Neural cell (in vitro differentiated cells): ENCODE measurements around the gene GRK4. TPM values are rescaled to one million over a fixed set of nuclear protein-coding genes. Genes with fewer than 3 reads are reported as not detected.

ENCODE experiments used
- H2AFZ ChIP-seq: fragments of 200-600, 300-800 bp; sonication (generic), shearing (Covaris generic); 2 replicates; pipeline ENCODE4 v1.6.0; 2014; ENCODE audit warnings: low read depth, mild to moderate bottlenecking, antibody characterized with exemption, low read length, moderate library complexity
- H3F3A ChIP-seq: fragments of 200-600 bp; shearing (Covaris generic); 2 replicates; pipeline ENCODE4 v1.6.1; 2016; ENCODE audit warnings: mild to moderate bottlenecking, moderate library complexity, mixed read lengths, antibody characterized with exemption, low read length; ENCODE audit not compliant: insufficient read depth, poor library complexity, severe bottlenecking
- H3K27ac ChIP-seq: fragments of 200-600, 300-800 bp; sonication (generic), shearing (Covaris generic); 2 replicates; pipeline ENCODE4 v1.5.1; 2014; ENCODE audit warnings: mild to moderate bottlenecking, low read length, moderate library complexity
- H3K27me3 ChIP-seq: fragments of 300-800, 200-600 bp; sonication (generic), shearing (Covaris generic); 2 replicates; pipeline ENCODE4 v1.6.0; 2014; ENCODE audit warnings: mild to moderate bottlenecking, low read depth, low read length, moderate library complexity; ENCODE audit not compliant: insufficient read depth
- H3K36me3 ChIP-seq: fragments of 300-800, 200-600 bp; sonication (generic), shearing (Covaris generic); 2 replicates; pipeline ENCODE4 v1.5.1; 2014; ENCODE audit warnings: mild to moderate bottlenecking, antibody characterized with exemption, low read length, moderate library complexity; ENCODE audit not compliant: insufficient read depth
- H3K4me2 ChIP-seq: fragments of 300-800, 200-600 bp; sonication (generic), shearing (Covaris generic); 2 replicates; pipeline ENCODE4 v1.6.0; 2014; ENCODE audit warnings: mild to moderate bottlenecking, low read length
- H3K4me3 ChIP-seq: fragments of 300-800, 200-600 bp; sonication (generic), shearing (Covaris generic); 2 replicates; pipeline ENCODE4 v1.5.1; 2014; ENCODE audit warnings: mild to moderate bottlenecking, low read length, moderate library complexity
- H3K79me2 ChIP-seq: fragments of 200-600 bp; shearing (Covaris generic); replicated peaks from 2 replicates; pipeline ENCODE4 v1.6.0; 2014; ENCODE audit warnings: mild to moderate bottlenecking, low read length, moderate library complexity; ENCODE audit not compliant: insufficient read depth
- H3K9ac ChIP-seq: fragments of 300-800, 200-600 bp; sonication (generic), shearing (Covaris generic); 2 replicates; pipeline ENCODE4 v1.6.1; 2016; ENCODE audit warnings: mild to moderate bottlenecking, low read length, mixed read lengths
- H3K9me2 ChIP-seq: fragments of 200-600 bp; shearing (Covaris generic); 2 replicates; pipeline ENCODE4 v1.6.1; 2016; ENCODE audit warnings: mild to moderate bottlenecking, low read length, mixed read lengths; ENCODE audit not compliant: insufficient read depth
- H3K9me3 ChIP-seq: fragments of 200-600, 300-800 bp; sonication (generic), shearing (Covaris generic); 2 replicates; pipeline ENCODE4 v1.6.1; 2016; ENCODE audit warnings: mild to moderate bottlenecking, mixed run types, low read length, moderate library complexity, mixed read lengths
- H4K20me1 ChIP-seq: fragments of 200-600 bp; shearing (Covaris generic); 2 replicates; pipeline ENCODE4 v1.6.1; 2016; ENCODE audit warnings: mild to moderate bottlenecking, mixed run types; ENCODE audit not compliant: insufficient read depth
- CTCF ChIP-seq: fragments of 450-650 bp; IDR thresholded peaks from 2 replicates; pipeline ENCODE4 v1.5.1; 2014; ENCODE audit warnings: antibody characterized with exemption, mild to moderate bottlenecking, moderate library complexity; ENCODE audit not compliant: poor library complexity, severe bottlenecking
- EP300 ChIP-seq: fragments of 450-650 bp; conservative IDR thresholded peaks from 2 replicates; pipeline ENCODE4 v1.6.1; 2014; ENCODE audit warnings: antibody characterized with exemption, mild to moderate bottlenecking, moderate library complexity; ENCODE audit not compliant: poor library complexity, severe bottlenecking
- EZH2 ChIP-seq: fragments of 200-600, 300-800 bp; shearing (Covaris generic), sonication (generic); IDR thresholded peaks from 2 replicates; pipeline ENCODE4 v1.6.1; 2014; ENCODE audit warnings: antibody characterized with exemption, low read length, borderline replicate concordance, mild to moderate bottlenecking; ENCODE audit not compliant: insufficient read depth, poor library complexity, severe bottlenecking
- MXI1 ChIP-seq: fragments of 450-650 bp; conservative IDR thresholded peaks from 2 replicates; pipeline ENCODE4 v1.6.1; 2014; ENCODE audit warnings: antibody characterized with exemption, mild to moderate bottlenecking; ENCODE audit not compliant: poor library complexity, severe bottlenecking
- POLR2AphosphoS5 ChIP-seq: IDR thresholded peaks from 2 replicates; pipeline ENCODE4 v1.6.1; 2012
- RAD21 ChIP-seq: fragments of 450-650 bp; conservative IDR thresholded peaks from 2 replicates; pipeline ENCODE4 v1.6.1; 2014; ENCODE audit warnings: antibody characterized with exemption, mild to moderate bottlenecking, moderate library complexity
- REST ChIP-seq: IDR thresholded peaks from 2 replicates; pipeline ENCODE4 v1.6.1; 2012; ENCODE audit warnings: borderline replicate concordance
- SMC3 ChIP-seq: fragments of 450-650 bp; conservative IDR thresholded peaks from 2 replicates; pipeline ENCODE4 v1.6.1; 2014; ENCODE audit warnings: antibody characterized with exemption, mild to moderate bottlenecking, moderate library complexity; ENCODE audit not compliant: poor library complexity
- TAF1 ChIP-seq: IDR thresholded peaks from 2 replicates; pipeline ENCODE4 v1.6.1; 2012; ENCODE audit warnings: low read depth
- polyA plus RNA-seq: library from polyadenylated mRNA; depleted of rRNA; stranded (reverse); fragments of >200 nt; gene quantifications from 2 replicates; pipeline ENCODE4 v1.2.3, GENCODE V29; 2014

Gene GRK4
- polyA plus RNA-seq, 1 donor from 2014 or later: 17.4 TPM

- peak overlapping the region; percentile 67 for H3K9ac ChIP-seq
- H3K27me3 ChIP-seq: no peaks in the 10 kb centered on the region
- H3K27ac ChIP-seq: peak overlapping the region; percentile 47
- peak overlapping the region; percentile 89 for H3K4me3 ChIP-seq
- H3K36me3 ChIP-seq: no peaks in the 10 kb centered on the region
- peak overlapping the region; percentile 56 for H2AFZ ChIP-seq
- no peaks in the 10 kb centered on the region for H3K9me2 ChIP-seq
- peaks cover 29% of the 10 kb centered on the region for H3K79me2 ChIP-seq
- no peak overlapping the region for H3K4me2 ChIP-seq
- H3K9me3 ChIP-seq: no peaks in the 10 kb centered on the region
- TF ChIP-seq CTCF (peak; percentile 22), EZH2 (no peak), REST (no peak), MXI1 (no peak), POLR2AphosphoS5 (peak; percentile 33), EP300 (no peak), TAF1 (no peak)
- no peaks in the 10 kb centered on the region for H4K20me1 ChIP-seq
- H3F3A ChIP-seq: peaks cover 4% of the 10 kb centered on the region
Observed at GRCh38 chr4:3073158-3074077, 110.0 kb downstream of the GRK4 start.

GRCh38 chr4:3074078-3074845, 110.9 kb downstream of the GRK4 start, which contains the start of the genes HTT and HTT-AS:
TSS of gene HTT (plus strand) at chr4:3074681. CDS start at chr4:3074826, 145 bp downstream.
TSS of gene HTT-AS (minus strand) at chr4:3074538.
- Histone ChIP-seq H3K36me3 (no peaks in the 10 kb centered on the region), H3K4me3 (peak within 1 kb of the TSS; percentile 89), H3K27ac (peak within 1 kb of the TSS; percentile 90), H3K9ac (peak within 1 kb of the TSS; percentile 86), H3K4me2 (peak within 1 kb of the TSS; percentile 98), H3K79me2 (peaks cover 35% of the 10 kb centered on the region), H3K9me2 (no peaks in the 10 kb centered on the region), H4K20me1 (no peaks in the 10 kb centered on the region), H3F3A (peaks cover 4% of the 10 kb centered on the region), H3K9me3 (no peaks in the 10 kb centered on the region), H3K27me3 (no peaks in the 10 kb centered on the region), H2AFZ (peak within 1 kb of the TSS; percentile 69)
- TF ChIP-seq REST: peak; percentile 81
- peak; percentile 78 for TF ChIP-seq CTCF
- TF ChIP-seq TAF1: peak; percentile 79
- TF ChIP-seq POLR2AphosphoS5: peak; percentile 98
- no peak for TF ChIP-seq EZH2
- TF ChIP-seq SMC3: peak; percentile 50
- peak; percentile 75 for TF ChIP-seq MXI1
- TF ChIP-seq EP300: peak; percentile 66
- no peak for TF ChIP-seq RAD21
